ACC112 (cell line): Measurements from ENCODE around the gene MXD1.
"Not testable (repeated sequence)": the region's sequence is repeated elsewhere in the genome, so short reads cannot be mapped to it uniquely, and the experiment has no call there.

ENCODE experiments used
- H2AFZ ChIP-seq: fragments of 200-600 bp; sonication (generic); one replicate; pipeline ENCODE4 v1.6.0; 2017; ENCODE audit warnings: antibody characterized with exemption, low read length; ENCODE audit not compliant: unreplicated experiment
- H3K27ac ChIP-seq: fragments of 200-600 bp; sonication (generic); 2 replicates; pipeline ENCODE4 v1.5.1; 2014; ENCODE audit warnings: low read depth, mild to moderate bottlenecking, antibody characterized with exemption, low read length, moderate library complexity
- H3K27me3 ChIP-seq: fragments of 200-600 bp; sonication (generic); 2 replicates; pipeline ENCODE4 v1.6.1; 2014; ENCODE audit warnings: mild to moderate bottlenecking, antibody characterized with exemption, low read length, moderate library complexity, mixed read lengths; ENCODE audit not compliant: insufficient read depth
- H3K36me3 ChIP-seq: fragments of 200-600 bp; sonication (generic); 2 replicates; pipeline ENCODE4 v1.6.1; 2016; ENCODE audit warnings: mild to moderate bottlenecking, antibody characterized with exemption, low read length, moderate library complexity, mixed read lengths; ENCODE audit not compliant: insufficient read depth
- H3K4me1 ChIP-seq: fragments of 200-600 bp; sonication (generic); one replicate; pipeline ENCODE4 v1.6.1; 2016; ENCODE audit warnings: low read length, mixed read lengths; ENCODE audit not compliant: insufficient read depth, unreplicated experiment, control insufficient read depth
- H3K4me3 ChIP-seq: fragments of 200-600 bp; sonication (generic); 2 replicates; pipeline ENCODE4 v1.5.1; 2014; ENCODE audit warnings: mild to moderate bottlenecking, low read depth, low read length
- H3K79me2 ChIP-seq: fragments of 200-600 bp; sonication (generic); one replicate; pipeline ENCODE4 v1.6.0; 2016; ENCODE audit warnings: low read length; ENCODE audit not compliant: control insufficient read depth, unreplicated experiment, insufficient read depth

Gene MXD1, protein sequence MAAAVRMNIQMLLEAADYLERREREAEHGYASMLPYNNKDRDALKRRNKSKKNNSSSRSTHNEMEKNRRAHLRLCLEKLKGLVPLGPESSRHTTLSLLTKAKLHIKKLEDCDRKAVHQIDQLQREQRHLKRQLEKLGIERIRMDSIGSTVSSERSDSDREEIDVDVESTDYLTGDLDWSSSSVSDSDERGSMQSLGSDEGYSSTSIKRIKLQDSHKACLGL

DNA sequence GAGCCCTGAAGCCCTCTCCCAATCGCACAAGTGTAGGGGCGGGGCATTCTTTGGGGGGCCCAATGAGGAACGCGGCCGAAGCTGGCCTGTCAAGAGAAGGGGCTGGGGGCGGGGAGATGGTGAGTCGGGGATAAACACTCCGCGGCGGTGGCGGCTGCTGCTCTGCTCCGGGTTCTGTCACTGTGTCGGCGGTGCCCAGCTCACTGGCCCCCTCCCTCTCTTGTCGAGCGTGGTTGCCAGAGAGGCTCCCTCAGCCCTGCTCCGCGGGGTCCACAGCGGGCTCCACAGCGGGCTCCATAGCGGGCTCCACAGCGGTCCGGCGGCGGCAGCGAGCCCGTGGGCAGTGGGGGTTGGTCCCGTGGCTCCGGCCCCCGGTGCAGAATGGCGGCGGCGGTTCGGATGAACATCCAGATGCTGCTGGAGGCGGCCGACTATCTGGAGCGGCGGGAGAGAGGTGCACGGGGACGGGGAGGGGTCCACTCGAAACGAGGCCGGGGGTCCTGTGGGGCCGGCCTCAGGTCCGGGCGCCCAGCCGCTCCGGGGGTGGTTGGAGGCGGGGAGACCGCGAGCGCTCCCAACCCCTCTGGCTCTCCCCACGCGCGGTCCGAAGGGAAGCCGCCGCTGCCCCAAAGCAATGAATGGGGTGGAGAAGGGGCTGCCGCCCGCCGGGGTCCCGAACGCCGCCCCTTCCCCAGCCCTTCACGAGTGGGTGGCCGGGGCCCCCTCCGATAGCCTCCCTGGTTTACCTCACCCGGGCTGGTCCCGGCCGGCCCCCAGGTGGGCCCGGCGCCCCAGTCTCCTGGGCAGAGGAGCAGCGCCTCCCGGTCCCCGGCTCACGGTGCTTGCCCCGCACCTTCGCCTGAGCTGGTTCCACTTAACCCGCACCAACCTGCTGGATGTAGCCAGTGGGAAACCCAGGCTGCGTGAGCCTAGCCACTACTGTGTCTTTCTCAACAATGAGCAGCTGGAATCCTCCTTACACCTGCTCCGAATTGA lies at the start of gene MXD1:
Gene MXD1 (plus strand): TSS at position 160 of the 996 bp plus-strand sequence. CDS start 222 bp downstream, at position 382.
- peak within 1 kb of the TSS; percentile 67 for H3K27ac ChIP-seq
- no peaks in the 10 kb centered on the region for H3K36me3 ChIP-seq
- peaks cover 22% of the 10 kb centered on the region for H3K4me1 ChIP-seq
- H3K27me3 ChIP-seq = no peaks in the 10 kb centered on the region
- H3K4me3 ChIP-seq = peak within 1 kb of the TSS; percentile 85
- H2AFZ ChIP-seq = peak within 1 kb of the TSS; percentile 54
- H3K79me2 ChIP-seq = no peaks in the 10 kb centered on the region

DNA sequence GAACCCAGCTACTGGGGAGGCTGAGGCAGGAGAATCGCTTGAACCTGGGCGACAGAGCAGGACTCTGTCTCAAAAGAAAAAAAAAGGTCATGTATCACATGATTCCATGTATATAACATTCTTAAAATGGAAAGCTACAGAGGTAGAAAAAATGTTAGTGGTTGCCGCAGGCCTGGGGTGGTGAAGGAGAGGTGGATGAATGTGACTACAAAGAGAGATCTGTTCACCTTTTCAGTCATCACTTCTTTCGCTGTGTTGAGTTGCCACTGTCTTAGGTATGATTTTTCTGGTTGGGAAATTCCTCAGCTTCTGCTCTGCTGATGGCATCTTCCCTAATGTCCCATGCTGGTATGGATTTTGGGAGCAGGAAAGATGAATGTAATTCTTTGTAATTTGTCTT lies 26.5 kb upstream of the MXD1 start:
- H3K27ac ChIP-seq = no peak overlapping the region
- H3K4me1 ChIP-seq = no peaks in the 10 kb centered on the region
- H3K4me3 ChIP-seq = no peak overlapping the region
- H3K79me2 ChIP-seq = no peaks in the 10 kb centered on the region
- H3K27me3 ChIP-seq = no peaks in the 10 kb centered on the region
- no peak overlapping the region for H2AFZ ChIP-seq
- H3K36me3 ChIP-seq = no peaks in the 10 kb centered on the region

DNA sequence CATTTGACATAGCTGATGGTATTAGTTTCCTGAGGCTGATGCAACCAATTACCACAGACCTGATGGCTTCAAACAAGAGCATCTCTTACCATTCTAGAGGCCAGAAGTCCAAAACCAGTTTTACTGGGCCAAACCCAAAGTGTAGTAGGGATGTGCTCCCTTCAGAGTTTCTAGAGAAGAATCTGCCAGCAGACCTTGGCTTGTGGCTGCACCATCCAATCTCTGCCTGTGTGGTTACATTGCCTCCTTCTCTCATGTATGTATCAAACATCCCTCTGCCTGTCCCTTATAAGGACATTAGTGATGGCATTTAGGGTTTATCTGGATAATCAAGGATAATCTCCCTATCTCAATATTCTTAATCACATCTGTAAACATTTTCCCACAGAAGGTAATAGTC lies 25.6 kb upstream of the MXD1 start:
- H3K79me2 ChIP-seq = peaks cover 6% of the 10 kb centered on the region
- H3K36me3 ChIP-seq = no peaks in the 10 kb centered on the region
- no peak overlapping the region for H2AFZ ChIP-seq
- H3K4me1 ChIP-seq = no peaks in the 10 kb centered on the region
- H3K27ac ChIP-seq = no peak overlapping the region
- H3K27me3 ChIP-seq = no peaks in the 10 kb centered on the region
- H3K4me3 ChIP-seq = no peak overlapping the region

DNA sequence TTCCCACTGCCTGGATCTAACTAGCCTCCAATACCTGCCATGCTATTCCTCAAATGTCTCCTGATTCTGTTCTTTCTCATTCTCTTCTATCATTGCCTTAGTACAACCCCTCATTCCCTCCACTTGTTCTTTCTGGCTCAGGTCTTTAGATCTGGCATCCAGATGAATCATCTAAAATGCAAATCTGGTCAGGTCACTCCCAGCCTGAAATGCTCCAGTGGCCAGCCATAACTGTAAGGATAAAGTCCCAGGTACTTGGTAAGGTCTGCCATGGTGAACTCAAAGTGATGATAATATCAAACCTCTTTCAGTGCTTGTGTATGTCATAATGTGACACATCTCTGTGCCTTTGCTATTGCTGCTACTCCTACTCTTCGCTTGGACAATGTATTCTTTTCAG lies 24.0 kb upstream of the MXD1 start:
- no peaks in the 10 kb centered on the region for H3K36me3 ChIP-seq
- no peak overlapping the region for H3K27ac ChIP-seq
- H2AFZ ChIP-seq = no peak overlapping the region
- H3K4me3 ChIP-seq = no peak overlapping the region
- H3K79me2 ChIP-seq = peaks cover 18% of the 10 kb centered on the region
- no peaks in the 10 kb centered on the region for H3K27me3 ChIP-seq
- peaks cover 9% of the 10 kb centered on the region for H3K4me1 ChIP-seq

DNA sequence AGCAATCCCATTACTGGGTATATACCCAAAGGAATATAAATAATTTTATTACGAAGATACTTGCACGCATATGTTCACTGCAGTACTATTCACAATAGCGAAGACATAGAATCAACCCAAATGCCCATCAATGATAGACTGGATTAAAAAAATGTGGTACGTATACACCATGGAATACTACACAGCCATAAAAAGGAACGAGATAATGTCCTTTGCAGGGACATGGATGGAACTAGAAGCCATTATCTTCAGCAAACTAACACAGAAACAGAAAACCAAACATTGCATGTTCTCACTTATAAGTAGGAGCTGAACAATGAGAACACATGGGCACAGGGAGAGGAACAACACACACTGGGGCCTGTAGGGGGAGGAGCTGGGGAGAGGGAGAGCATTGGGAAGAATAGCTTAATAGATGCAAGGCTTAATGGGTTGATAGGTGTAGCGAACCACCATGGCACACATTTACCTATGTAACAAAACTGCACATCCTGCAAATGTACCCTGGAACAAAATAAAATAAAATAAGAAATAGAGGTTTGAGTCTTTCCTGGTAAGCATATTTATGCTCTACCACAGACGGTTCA lies 22.0 kb upstream of the MXD1 start:
- Histone ChIP-seq H3K79me2 (peaks cover 27% of the 10 kb centered on the region), H3K4me3 (peak overlapping the region; percentile 89), H3K4me1 (peaks cover 13% of the 10 kb centered on the region), H2AFZ (peak overlapping the region; percentile 99), H3K36me3 (peaks cover 12% of the 10 kb centered on the region)
- not testable (repeated sequence) for H3K27me3 ChIP-seq, H3K27ac ChIP-seq

DNA sequence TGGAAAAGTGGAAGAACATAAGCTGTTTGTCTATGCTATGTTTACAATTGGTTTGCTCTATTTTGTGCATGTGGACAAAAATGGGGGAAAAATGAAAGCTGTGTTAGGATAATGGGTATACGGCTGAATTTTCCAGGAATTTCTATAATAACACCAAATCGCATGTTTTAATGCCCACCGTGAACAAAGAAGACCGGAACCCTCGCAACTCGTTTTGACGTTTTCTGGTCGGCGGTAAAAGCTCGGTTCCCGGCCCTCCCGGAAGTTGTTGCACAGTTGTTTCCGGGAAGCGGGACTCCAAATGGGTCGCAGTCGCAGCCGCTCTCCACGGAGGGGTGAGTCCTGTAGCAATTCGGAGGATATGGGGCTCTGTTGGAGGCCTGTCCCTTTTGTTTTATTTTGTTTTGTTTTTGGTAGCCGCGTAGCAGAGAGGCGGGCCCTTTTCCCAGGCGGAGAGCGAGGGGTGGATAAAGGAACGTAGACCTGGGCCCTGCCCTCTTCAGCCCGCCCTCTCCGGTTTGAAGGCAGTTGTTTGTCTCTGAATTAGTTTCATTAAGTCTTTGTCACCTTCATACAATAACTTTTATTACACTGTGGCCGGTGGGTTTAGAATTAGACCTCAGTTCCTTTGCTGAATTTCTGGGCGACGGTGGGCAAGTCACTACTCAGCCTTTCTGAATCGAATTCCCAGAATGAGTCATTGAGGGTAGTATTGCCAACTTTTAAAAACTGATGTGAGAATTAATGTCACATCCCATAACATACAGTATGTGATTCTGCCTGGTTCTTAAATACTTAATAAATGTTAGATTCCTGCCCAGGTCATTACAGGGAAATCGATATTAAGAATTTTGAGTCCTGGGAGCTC lies 21.0 kb upstream of the MXD1 start, which contains the start of gene SNRNP27:
Gene SNRNP27 (plus strand): TSS at position 273 of the 868 bp plus-strand sequence. CDS start 29 bp downstream, at position 302.
- Histone ChIP-seq H3K4me3 (peak within 1 kb of the TSS; percentile 89), H3K27ac (peak within 1 kb of the TSS; percentile 74), H3K27me3 (no peaks in the 10 kb centered on the region), H2AFZ (peak within 1 kb of the TSS; percentile 99), H3K36me3 (peaks cover 19% of the 10 kb centered on the region), H3K4me1 (peaks cover 13% of the 10 kb centered on the region), H3K79me2 (peaks cover 30% of the 10 kb centered on the region)

DNA sequence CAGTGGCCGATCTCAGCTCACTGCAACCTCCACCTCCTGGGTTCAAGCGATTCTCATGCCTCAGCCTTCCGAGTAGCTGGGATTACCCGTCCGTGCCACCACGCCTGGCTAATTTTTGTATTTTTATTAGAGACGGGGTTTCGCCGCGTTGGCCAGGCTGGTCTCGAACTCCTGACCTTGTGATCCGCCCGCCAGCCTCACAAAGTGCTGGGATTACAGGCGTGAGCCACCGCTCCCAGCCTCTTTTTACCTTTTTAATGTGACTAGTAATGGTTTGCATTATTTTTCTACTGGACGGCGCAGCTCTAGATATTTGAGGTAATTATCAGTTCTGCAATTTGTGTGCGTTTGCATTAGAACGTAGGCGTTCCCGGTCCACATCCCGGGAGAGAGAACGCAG lies 20.2 kb upstream of the MXD1 start:
- Histone ChIP-seq H3K79me2 (peaks cover 34% of the 10 kb centered on the region), H3K4me1 (peaks cover 13% of the 10 kb centered on the region), H3K36me3 (peaks cover 22% of the 10 kb centered on the region)

DNA sequence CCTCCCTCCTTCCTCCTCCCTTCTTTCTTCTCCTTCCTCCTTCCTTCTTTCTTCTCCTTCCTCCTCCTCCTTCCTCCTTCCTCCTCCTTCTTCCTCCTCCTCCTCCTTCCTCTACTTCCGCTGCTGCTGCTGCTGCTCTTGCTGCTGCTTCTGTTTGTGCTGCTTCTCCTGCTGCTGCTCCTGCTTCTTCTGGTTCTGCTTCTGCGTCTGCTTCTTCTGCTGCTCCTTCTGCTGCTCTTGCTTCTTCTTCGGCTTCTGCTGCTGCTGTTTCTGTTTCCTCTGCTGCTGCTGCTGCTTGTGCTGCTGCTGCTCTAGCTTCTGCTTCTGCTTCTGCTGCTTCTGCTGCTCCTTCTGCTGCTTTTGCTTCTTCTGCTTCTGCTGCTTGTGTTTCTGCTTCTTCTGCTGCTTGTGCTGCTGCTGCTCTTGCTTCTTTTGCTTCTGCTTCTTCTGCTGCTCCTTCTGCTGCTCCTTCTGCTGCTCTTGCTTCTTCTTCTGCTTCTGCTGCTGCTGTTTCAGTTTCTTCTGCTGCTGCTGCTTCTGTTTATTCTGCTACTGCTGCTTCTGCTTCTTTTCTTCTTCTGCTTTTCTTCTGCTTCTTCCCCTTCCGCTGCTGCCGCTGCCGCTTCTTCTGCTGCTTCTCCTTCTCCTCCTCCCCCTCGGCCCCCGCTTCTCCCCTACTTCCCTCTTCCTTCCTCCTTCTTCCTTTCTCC lies 12.5 kb upstream of the MXD1 start:
- Histone ChIP-seq H3K27ac (no peak overlapping the region), H3K4me1 (peaks cover 2% of the 10 kb centered on the region), H3K27me3 (no peaks in the 10 kb centered on the region), H3K36me3 (peaks cover 32% of the 10 kb centered on the region), H2AFZ (no peak overlapping the region), H3K79me2 (peaks cover 24% of the 10 kb centered on the region), H3K4me3 (no peak overlapping the region)

More for the DNA sequence above, 20.2 kb upstream of the MXD1 start:
- not testable (repeated sequence) for H3K27me3 ChIP-seq, H3K27ac ChIP-seq, H2AFZ ChIP-seq
- H3K4me3 ChIP-seq = peak overlapping the region; percentile 89

DNA sequence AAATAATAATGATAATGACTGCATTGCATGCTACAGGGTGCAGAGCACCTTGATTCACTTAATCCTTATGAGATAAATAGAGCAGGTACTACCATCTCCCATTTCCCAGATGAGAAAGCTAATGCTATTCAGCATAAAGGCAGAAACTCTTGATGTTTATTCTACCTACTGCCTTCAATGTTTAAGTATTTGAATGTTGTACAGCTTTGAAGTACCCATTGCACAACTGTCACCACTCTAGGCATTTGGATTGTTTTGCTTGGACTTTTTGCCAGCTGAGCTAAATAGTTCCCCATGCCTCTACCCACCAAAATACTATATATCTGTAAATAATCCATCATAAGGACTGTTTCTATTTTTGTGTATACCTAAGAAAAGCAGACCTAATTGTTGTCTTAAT lies 7.7 kb upstream of the MXD1 start:
- Histone ChIP-seq H3K4me3 (no peak overlapping the region), H3K79me2 (no peaks in the 10 kb centered on the region), H3K4me1 (no peaks in the 10 kb centered on the region), H3K36me3 (peaks cover 22% of the 10 kb centered on the region), H3K27ac (no peak overlapping the region), H3K27me3 (no peaks in the 10 kb centered on the region), H2AFZ (no peak overlapping the region)
